ENCODE results near the gene ZBTB16.
A peak's percentile ranks its signal among the peaks of the same experiment; 100 is the strongest.

Gene ZBTB16

DNA sequence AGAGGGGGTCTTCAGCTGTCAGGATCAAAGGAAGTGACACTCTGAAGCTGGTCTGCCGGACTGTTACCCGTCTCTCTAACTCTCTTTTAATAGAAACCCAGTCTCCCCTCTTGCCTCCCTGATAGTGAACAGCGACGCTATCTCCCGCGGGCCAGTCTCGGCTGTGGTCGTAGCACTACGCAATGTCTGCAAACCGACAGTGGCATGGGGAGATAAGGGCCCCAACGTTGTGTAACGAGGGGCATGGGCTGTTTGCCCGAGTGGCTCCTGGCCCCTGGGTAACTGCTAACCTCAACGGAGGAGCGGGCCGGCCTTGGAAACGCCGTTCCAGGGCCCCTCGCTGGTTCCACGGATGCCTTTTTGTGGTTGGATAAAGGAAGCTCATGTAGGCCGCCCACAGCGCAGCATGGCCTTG lies 23.3 kb downstream of the ZBTB16 start:
- DNase-seq, result no peak
- Mint-ChIP-seq H3K4me1 (peaks cover 69% of the 10 kb centered on the region), H3K27ac (peak overlapping the region in 1 of 2 donors; percentile 19)

DNA sequence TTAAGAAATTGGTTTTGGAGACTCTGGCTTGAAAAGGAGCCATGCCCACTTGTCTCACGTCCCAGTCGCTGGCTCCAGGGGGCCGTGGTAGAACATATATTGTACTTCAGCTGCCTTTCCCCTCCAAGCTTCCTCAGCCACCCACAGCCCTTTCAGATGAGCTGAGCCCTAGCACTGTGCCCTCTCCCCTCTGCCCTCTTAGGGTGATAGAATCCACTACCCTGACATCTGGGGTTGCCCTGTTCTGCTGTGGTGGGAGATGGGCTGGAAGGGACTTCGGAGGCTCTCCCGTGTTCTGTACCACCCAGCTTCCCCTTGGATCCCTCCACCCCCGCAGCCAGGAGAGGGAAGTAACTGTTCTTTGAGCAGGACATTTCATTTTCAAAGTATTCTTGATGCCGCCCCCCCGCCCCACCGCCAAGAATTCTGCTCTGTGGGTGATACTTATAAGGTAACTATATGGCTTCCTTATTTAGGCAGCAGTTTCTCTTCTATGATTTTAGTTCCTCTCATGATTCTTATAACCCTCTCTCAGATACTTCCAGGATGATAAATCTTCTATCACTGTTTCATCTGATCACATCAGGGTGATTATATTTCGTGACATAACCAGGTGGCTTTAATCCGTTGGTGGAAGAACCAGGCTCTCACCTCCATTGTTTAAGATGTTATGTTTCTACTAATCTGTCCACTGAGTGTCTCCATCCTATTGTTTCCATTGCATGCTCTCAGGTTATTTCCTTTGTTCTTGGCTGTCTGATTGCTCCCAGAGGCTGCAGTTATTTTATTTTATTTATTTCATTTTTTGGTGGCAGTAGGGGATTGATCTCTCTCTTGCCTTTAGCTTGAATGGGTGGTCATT lies 24.1 kb downstream of the ZBTB16 start:
- peaks cover 65% of the 10 kb centered on the region for H3K4me1 Mint-ChIP-seq
- no peaks in the 10 kb centered on the region for H3K9me3 Mint-ChIP-seq
- ATAC-seq (no peak), DNase-seq (no peak)
- H3K4me3 Mint-ChIP-seq, result peak overlapping the region in 1 of 2 donors; percentile 5
- H3K27me3 Mint-ChIP-seq, result peaks cover 6% of the 10 kb centered on the region
- H3K27ac Mint-ChIP-seq, result peak overlapping the region in 1 of 2 donors; percentile 64

More for the DNA sequence above, 23.3 kb downstream of the ZBTB16 start:
- no peak for ATAC-seq
- no peaks in the 10 kb centered on the region for H3K9me3 Mint-ChIP-seq
- H3K27me3 Mint-ChIP-seq, result peaks cover 6% of the 10 kb centered on the region
- H3K4me3 Mint-ChIP-seq, result no peak overlapping the region

DNA sequence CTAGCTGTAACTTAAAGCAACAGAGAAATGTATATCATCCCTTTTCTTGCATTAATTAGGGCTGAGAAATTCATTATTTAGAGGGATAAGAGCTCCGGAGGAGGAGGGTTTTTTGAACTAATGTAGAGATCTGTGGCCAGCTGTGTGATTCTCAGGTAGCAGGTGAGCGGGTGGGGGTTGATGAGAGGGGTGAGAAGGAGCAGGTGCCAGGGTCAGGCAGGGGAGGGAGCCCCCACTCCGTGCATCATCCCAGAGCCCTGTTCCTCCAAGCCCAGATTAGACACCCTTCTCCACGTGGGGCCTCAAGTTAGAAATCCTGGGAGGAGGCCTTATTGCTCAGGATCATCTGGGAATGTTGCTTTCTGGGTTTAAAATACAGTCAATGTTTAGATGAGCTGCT lies 24.9 kb downstream of the ZBTB16 start:
- H3K9me3 Mint-ChIP-seq, result no peaks in the 10 kb centered on the region
- peak overlapping the region in 1 of 2 donors; percentile 64 for H3K27ac Mint-ChIP-seq
- no peak overlapping the region for H3K4me3 Mint-ChIP-seq
- DNase-seq (no peak), ATAC-seq (no peak)
- H3K4me1 Mint-ChIP-seq, result peaks cover 59% of the 10 kb centered on the region
- peaks cover 6% of the 10 kb centered on the region for H3K27me3 Mint-ChIP-seq

DNA sequence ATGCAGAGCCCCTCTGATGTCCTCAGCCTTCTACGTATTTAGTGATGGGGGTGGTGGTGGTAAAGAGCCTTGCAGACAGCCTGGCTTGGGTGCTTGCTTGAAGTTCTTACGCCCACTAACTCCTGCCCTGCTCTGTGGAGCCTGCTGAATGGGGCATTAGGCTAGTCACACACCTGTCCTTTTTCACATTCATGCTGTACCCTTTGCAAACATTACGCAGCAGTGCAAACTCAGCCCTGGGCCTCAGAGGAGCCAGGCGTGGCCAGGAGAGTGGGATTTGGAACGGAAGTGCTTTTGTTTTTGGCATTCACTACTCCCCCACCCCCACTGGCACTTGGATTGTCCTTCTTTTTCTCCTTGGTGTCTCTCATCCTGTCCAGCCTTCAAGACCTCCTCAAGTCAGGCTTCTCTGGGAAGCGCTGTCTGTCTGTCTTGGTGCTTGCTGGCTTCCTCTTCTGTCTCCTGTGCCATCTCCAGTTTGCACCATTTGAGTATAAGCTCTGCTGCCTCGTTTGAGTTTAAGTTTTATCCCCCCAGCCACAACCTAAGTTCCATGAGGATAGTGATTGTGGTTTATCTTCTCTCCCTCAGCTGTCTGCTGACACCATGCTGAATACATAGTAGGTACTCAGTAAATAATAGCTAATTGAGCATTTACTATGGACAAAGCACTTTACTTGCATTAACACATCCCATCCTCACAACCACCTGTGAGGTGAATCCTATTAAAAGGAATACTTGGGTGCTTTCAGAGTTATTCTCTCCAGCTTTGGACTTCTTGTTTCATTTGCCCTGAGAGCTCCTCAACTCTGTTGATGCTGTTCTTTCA lies 26.7 kb downstream of the ZBTB16 start:
- H3K4me1 Mint-ChIP-seq, result peaks cover 48% of the 10 kb centered on the region
- H3K27ac Mint-ChIP-seq, result no peak overlapping the region
- no peak for ATAC-seq
- H3K4me3 Mint-ChIP-seq, result no peak overlapping the region
- peaks cover 6% of the 10 kb centered on the region for H3K27me3 Mint-ChIP-seq
- DNase-seq, result no peak
- H3K9me3 Mint-ChIP-seq, result no peaks in the 10 kb centered on the region

DNA sequence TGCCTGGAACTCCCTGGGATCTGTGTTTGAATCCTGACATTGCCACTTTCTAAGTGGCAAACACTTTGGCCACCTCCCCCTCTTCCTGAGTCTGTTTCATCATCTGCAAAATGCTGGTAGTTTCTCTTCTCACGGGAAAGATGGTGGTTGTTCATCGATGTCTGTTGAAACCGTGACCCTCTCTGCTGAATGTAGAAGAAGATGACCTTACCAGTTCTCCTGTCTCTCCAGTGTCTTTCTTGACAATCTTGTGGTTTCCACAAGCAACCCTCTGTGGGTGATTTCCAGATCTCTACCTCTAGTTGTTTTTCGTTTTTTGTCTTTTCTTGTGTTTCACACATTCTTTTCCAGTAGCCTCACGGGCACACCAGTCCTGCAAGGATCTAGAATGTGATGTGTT lies 27.5 kb downstream of the ZBTB16 start:
- H3K4me3 Mint-ChIP-seq, result peak overlapping the region in 1 of 2 donors; percentile 32
- ATAC-seq, result no peak

DNA sequence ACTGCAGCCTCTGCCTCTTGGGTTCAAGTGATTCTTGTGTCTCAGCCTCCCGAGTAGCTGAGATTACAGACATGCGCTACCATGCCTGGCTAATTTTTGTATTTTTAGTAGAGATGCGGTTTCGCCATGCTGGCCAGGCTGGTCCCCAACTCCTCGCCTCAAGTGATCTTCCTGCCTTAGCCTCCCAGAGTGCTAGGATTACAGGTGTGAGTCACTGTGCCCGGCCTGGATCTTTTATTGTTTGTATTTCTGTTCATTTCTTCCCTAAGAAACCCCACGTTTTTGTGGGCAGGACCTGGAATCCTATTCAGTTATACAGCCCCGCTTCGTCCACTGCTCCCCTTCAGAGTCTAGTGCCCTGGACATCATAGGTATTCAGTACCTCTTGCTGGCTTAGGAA lies 28.7 kb downstream of the ZBTB16 start:
- H3K27ac Mint-ChIP-seq, result no peak overlapping the region
- H3K9me3 Mint-ChIP-seq, result no peaks in the 10 kb centered on the region
- H3K4me3 Mint-ChIP-seq, result no peak overlapping the region
- DNase-seq (no peak), ATAC-seq (no peak)
- no peaks in the 10 kb centered on the region for H3K27me3 Mint-ChIP-seq
- H3K4me1 Mint-ChIP-seq, result peaks cover 47% of the 10 kb centered on the region

More for the DNA sequence above, 27.5 kb downstream of the ZBTB16 start:
- H3K27ac Mint-ChIP-seq, result peak overlapping the region in 1 of 2 donors; percentile 59
- H3K4me1 Mint-ChIP-seq, result peaks cover 48% of the 10 kb centered on the region
- no peak for DNase-seq
- no peaks in the 10 kb centered on the region for H3K27me3 Mint-ChIP-seq
- H3K9me3 Mint-ChIP-seq, result no peaks in the 10 kb centered on the region

DNA sequence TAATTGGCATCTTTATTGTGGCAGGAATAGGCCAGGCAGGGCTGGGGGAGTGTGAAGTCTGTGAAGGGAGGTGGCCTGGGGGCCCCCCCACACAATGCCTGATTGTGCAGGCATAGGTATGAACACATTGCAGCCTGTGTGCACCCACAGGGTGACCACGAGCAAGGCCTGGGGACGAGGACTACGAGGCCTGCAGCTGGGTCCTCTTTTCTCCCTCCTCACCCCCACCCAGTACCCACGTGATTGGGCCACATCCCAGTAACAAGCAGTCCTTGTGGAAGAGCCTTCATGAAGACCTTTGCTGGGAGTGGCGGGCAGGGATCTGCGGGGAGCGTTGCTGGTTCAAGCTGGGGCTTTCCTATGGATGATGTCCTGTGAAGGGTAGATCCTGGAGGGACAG lies 29.3 kb downstream of the ZBTB16 start:
- Mint-ChIP-seq H3K27me3 (no peaks in the 10 kb centered on the region), H3K27ac (no peak overlapping the region), H3K4me3 (no peak overlapping the region), H3K9me3 (no peaks in the 10 kb centered on the region), H3K4me1 (peaks cover 41% of the 10 kb centered on the region)
- DNase-seq (no peak), ATAC-seq (no peak)

DNA sequence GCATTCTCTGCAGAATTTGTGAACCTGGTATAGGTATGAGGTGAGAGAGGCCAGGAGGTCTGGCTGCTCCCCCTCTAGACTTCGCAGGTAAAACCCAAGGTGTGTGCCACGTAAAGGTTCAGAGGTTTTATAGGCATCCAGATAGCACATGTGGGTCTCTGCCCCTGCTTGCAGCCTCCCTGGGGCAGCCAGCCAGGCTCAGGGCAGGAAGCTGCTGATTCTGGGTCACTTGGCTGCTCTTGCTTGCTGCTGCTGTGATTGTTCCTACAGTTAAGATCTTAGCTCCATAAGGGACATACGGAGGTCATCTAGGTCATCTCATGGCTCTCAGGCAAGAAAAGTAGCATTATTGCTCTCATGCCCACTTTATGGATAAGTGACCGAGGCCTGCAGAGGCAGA lies 30.2 kb downstream of the ZBTB16 start:
- Mint-ChIP-seq H3K27ac (no peak overlapping the region), H3K4me1 (peaks cover 32% of the 10 kb centered on the region), H3K9me3 (no peaks in the 10 kb centered on the region), H3K4me3 (no peak overlapping the region), H3K27me3 (no peaks in the 10 kb centered on the region)
- DNase-seq (no peak), ATAC-seq (no peak)

DNA sequence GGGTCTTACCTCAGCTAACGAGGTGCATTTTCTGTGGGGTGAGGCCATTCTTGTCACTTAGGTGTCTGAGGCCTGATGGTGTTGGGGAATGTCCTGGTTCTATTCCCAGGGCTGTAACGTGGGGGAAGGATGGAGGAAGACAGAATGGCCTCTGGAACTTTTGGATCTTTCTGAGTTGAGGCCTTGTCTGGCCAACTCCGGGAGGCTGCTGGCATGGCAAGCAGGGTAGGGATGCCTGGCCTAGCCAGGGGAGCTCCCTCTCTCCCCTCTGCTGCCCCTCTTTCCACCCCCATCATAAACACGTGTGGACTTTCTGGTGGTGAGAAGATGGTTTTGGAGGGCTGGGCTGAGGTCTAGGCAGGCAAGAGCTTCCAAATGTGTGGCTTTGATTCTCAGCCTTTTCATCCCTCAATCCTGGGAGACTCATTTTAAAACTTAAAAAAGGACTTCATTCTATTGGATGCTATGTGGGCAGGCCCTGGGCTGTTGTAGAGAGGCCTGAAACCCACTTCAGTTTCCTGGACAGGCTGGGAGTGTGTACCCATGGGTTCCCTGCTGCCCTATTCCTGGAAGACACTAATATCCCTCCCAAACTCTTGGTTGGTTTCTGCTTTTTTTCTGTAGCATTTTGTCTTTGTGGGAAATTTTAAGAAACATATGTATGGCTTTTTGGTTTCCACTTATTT lies 30.9 kb downstream of the ZBTB16 start:
- no peak for ATAC-seq
- no peaks in the 10 kb centered on the region for H3K9me3 Mint-ChIP-seq
- DNase-seq, result no peak
- peaks cover 29% of the 10 kb centered on the region for H3K4me1 Mint-ChIP-seq
- H3K27me3 Mint-ChIP-seq, result no peaks in the 10 kb centered on the region
- H3K4me3 Mint-ChIP-seq, result no peak overlapping the region
- H3K27ac Mint-ChIP-seq, result no peak overlapping the region

DNA sequence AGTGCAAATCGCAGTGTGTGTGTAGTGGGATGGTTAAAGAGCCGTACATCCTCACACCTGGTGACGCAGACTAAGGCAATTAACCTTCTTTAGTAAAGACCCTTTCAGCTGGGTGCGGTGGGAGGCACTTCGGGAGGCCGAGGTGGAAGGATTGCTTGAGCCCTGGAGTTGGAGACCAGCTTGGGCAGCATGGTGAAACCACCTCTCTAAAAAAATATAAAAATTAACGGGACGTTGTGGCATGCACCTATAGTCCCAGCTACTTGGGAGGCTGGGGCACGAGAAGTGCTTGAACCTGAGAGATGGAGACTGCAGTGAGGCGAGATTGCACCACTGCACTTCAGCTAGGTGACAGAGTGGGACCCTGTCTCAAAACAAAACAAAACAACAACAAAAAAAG lies 31.5 kb downstream of the ZBTB16 start:
- no peaks in the 10 kb centered on the region for H3K9me3 Mint-ChIP-seq
- no peak overlapping the region for H3K4me3 Mint-ChIP-seq
- ATAC-seq (no peak), DNase-seq (no peak)
- H3K27ac Mint-ChIP-seq, result no peak overlapping the region
- H3K4me1 Mint-ChIP-seq, result peaks cover 24% of the 10 kb centered on the region
- H3K27me3 Mint-ChIP-seq, result no peaks in the 10 kb centered on the region

DNA sequence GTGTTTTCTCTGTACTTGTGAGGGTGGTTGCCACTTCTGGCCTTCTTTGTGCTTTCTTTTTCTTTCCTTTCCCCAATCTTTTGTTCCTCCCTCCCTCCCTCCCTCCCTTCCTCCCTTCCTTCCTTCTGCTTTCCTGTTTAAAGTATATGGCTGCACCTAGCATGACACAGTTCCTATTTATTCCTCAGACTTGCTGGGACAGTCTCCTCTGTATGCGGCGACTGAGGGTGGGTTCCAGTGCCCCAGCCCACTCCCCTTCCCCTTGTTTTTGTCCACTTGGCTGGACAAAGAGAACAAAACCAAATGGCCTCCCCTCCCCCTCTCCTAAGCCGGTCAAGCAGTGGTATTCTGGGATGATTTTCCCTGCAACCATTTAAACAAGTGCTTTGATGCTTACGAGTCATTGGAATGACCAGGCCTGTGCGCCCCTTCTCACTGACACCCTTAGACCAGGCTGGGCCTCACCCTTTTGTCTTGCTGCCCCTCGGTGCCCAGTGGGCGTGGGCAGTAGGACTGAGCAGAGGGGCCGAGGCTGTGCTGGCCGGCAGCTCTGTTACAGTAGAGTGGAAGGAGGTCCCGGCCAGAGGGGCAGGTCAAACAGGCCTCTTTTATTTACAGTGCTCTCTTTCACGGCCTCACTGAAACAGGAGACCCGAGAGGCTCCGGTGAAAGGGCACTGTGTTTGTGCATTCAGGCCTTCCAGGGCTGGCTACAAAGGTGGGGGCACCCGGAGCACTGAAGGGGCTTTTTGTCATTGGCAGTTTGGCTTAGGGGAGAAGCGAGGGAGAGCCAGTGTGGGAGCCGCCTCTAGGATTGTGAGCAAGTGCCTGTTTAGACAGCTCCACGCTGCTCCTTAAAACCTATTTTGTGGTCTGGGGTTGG lies 32.2 kb downstream of the ZBTB16 start:
- H3K27ac Mint-ChIP-seq, result no peak overlapping the region
- no peaks in the 10 kb centered on the region for H3K9me3 Mint-ChIP-seq
- H3K27me3 Mint-ChIP-seq, result no peaks in the 10 kb centered on the region
- H3K4me3 Mint-ChIP-seq, result no peak overlapping the region
- ATAC-seq (no peak), DNase-seq (no peak)
- H3K4me1 Mint-ChIP-seq, result peaks cover 17% of the 10 kb centered on the region

DNA sequence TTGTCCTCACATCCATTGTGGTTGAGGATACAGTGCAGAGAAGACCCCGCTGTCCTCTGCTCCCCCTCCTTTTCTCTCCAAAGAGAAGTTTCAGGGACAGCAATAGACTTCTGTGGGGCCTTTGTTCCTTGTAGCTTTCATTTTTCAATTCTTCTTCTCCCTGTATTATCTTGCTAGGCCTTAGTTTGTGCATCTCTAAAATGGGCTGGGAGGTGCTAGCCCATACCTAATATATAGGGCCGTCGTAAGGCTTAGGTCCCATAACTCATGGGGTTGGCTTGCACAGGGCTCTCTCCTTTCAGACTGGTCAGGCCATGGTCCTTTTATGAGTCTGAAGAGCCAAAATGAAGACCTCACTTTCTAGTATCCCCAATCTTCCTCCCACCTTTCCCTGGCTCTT lies 33.0 kb downstream of the ZBTB16 start:
- no peaks in the 10 kb centered on the region for H3K27me3 Mint-ChIP-seq
- no peak for DNase-seq
- no peak overlapping the region for H3K4me3 Mint-ChIP-seq
- no peak overlapping the region for H3K27ac Mint-ChIP-seq
- H3K9me3 Mint-ChIP-seq, result no peaks in the 10 kb centered on the region
- ATAC-seq, result no peak
- H3K4me1 Mint-ChIP-seq, result peaks cover 9% of the 10 kb centered on the region

DNA sequence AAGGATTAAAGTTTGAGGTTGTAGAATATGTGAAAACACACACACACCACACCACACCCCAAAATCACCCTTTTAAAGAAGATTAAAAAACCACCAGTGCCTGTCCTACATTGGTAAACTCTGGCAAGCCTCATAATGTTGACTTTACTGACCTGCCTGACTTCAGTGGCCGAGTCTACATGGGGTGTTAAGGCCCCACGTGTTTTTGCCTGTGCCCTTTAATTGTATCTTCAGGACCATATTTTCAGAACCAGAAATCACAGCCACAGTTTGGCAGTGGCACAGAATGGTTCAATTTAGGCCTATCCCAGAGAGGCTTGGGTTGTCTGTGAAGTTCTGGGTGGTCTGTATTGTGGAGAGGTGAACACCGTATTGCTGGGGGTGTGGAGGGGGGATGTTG lies 33.4 kb downstream of the ZBTB16 start:
- ATAC-seq, result no peak
- DNase-seq, result no peak
- Mint-ChIP-seq H3K4me1 (peaks cover 5% of the 10 kb centered on the region), H3K9me3 (no peaks in the 10 kb centered on the region), H3K27me3 (no peaks in the 10 kb centered on the region), H3K27ac (no peak overlapping the region), H3K4me3 (no peak overlapping the region)

DNA sequence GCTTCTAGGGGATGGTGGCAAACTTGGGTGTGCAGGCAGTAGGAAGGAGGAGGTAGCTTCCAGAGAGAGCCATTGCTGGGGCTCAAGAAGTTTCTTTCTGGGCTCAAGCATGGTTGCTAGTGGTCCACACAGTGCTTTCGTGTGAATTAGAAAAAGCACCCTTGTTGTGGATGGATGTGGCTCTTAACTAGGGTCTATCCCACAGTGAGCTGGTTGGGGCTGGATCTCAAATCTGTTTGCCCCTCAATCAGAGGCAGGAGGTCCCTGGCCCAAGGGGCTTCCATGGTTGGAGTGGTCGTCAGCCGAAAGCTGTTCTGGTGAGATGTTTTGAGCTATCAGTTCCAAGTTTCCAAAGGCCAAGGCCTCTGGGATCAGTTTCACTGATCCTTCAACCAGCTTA lies 35.0 kb downstream of the ZBTB16 start:
- ATAC-seq, result no peak
- Mint-ChIP-seq H3K27ac (no peak overlapping the region), H3K27me3 (no peaks in the 10 kb centered on the region), H3K4me1 (peaks cover 4% of the 10 kb centered on the region), H3K9me3 (no peaks in the 10 kb centered on the region), H3K4me3 (no peak overlapping the region)
- no peak for DNase-seq

DNA sequence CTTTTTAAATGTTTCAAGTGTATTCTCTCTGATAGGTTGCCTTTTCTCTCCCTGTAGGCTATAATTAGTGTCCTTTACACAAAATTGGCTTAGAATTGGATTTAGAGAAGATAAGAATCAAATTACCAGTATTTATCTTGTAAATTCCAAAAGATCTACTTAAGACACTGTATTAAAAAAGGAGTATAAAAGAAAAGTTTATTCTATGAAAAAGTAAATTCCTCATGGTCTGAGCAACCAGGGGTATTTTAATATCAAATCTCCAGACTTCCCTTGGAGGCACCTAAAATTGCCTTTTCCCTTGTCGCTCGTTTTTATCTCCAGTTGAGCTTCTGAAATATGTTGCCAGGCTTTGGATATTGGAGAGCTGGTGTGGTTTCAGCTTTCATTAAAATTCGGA lies 36.4 kb downstream of the ZBTB16 start:
- H3K27me3 Mint-ChIP-seq, result no peaks in the 10 kb centered on the region
- ATAC-seq (no peak), DNase-seq (no peak)
- no peaks in the 10 kb centered on the region for H3K9me3 Mint-ChIP-seq
- no peak overlapping the region for H3K27ac Mint-ChIP-seq
- H3K4me3 Mint-ChIP-seq, result no peak overlapping the region
- peaks cover 8% of the 10 kb centered on the region for H3K4me1 Mint-ChIP-seq

Data from stimulated activated naive CD8-positive, alpha-beta T cell treated with anti-CD3 and anti-CD28 coated beads, Interleukin-15, amount 100 ng/mL, for 72 hours (primary cell).